Stimulated activated naive CD8-positive, alpha-beta T cell treated with anti-CD3 and anti-CD28 coated beads, Interleukin-15, Interleukin-2, amounts not matched to agents 100 U/mL and 50 U/mL, for 24 hours (primary cell): ENCODE measurements around the gene AAMDC.
A peak's percentile ranks its signal among the peaks of the same experiment; 100 is the strongest.

ENCODE experiments used
- ATAC-seq: fragments of 150-1000 bp; cut with Tn5 transposase; one replicate; pipeline ENCODE4 v1.10.0; 2021
- DNase-seq: peaks from one replicate; pipeline ENCODE4 v3.0.0; 2021

The AAMDC gene

GRCh38 chr11:77820565-77821348 is at the start of gene AAMDC, which contains the start of gene RSF1:
Gene AAMDC (plus strand): TSS chr11:77821144. CDS start chr11:77842497, 21,353 bp downstream.
Gene RSF1 (minus strand): TSS chr11:77820722. CDS start chr11:77820714, 8 bp downstream.
- DNase-seq (peak; percentile 97), ATAC-seq (peak; percentile 91)

- no peak for DNase-seq
- ATAC-seq, result no peak
Observed at GRCh38 chr11:77775936-77776335, 45.0 kb upstream of the AAMDC start.

- DNase-seq (no peak), ATAC-seq (no peak)
Observed at GRCh38 chr11:77776455-77776854, 44.5 kb upstream of the AAMDC start.

GRCh38 chr11:77778118-77778517 is 42.8 kb upstream of the AAMDC start:
- ATAC-seq, result no peak
- no peak for DNase-seq

GRCh38 chr11:77778549-77778948 is 42.4 kb upstream of the AAMDC start:
- DNase-seq (no peak), ATAC-seq (no peak)

- DNase-seq (no peak), ATAC-seq (no peak)
Observed at GRCh38 chr11:77779935-77780334, 41.0 kb upstream of the AAMDC start.

GRCh38 chr11:77783025-77783424 is 37.9 kb upstream of the AAMDC start:
- DNase-seq (no peak), ATAC-seq (no peak)

- ATAC-seq (no peak), DNase-seq (no peak)
Observed at GRCh38 chr11:77784572-77784971, 36.4 kb upstream of the AAMDC start.

GRCh38 chr11:77789061-77789730 is 31.7 kb upstream of the AAMDC start:
- ATAC-seq, result peak; percentile 32

GRCh38 chr11:77789731-77790476 is 31.0 kb upstream of the AAMDC start:
- DNase-seq, result no peak

More at GRCh38 chr11:77789061-77789730, 31.7 kb upstream of the AAMDC start:
- DNase-seq, result no peak

GRCh38 chr11:77791301-77791700 is 29.6 kb upstream of the AAMDC start:
- ATAC-seq, result no peak
- DNase-seq, result no peak

More at GRCh38 chr11:77789731-77790476, 31.0 kb upstream of the AAMDC start:
- ATAC-seq, result no peak

GRCh38 chr11:77793972-77794371 is 27.0 kb upstream of the AAMDC start:
- DNase-seq, result no peak

GRCh38 chr11:77799338-77799737 is 21.6 kb upstream of the AAMDC start:
- peak; percentile 46 for ATAC-seq
- no peak for DNase-seq

More at GRCh38 chr11:77793972-77794371, 27.0 kb upstream of the AAMDC start:
- no peak for ATAC-seq

- DNase-seq (no peak), ATAC-seq (no peak)
Observed at GRCh38 chr11:77800449-77800848, 20.5 kb upstream of the AAMDC start.

- no peak for ATAC-seq
- no peak for DNase-seq
Observed at GRCh38 chr11:77801477-77801876, 19.5 kb upstream of the AAMDC start.

- DNase-seq (no peak), ATAC-seq (no peak)
Observed at GRCh38 chr11:77806415-77806814, 14.5 kb upstream of the AAMDC start.

GRCh38 chr11:77806993-77807392 is 14.0 kb upstream of the AAMDC start:
- no peak for DNase-seq
- ATAC-seq, result no peak

GRCh38 chr11:77813256-77813655 is 7.7 kb upstream of the AAMDC start:
- no peak for ATAC-seq
- DNase-seq, result no peak

- no peak for ATAC-seq
- no peak for DNase-seq
Observed at GRCh38 chr11:77814848-77815247, 6.1 kb upstream of the AAMDC start.

- DNase-seq, result no peak
- ATAC-seq, result no peak
Observed at GRCh38 chr11:77815459-77815858, 5.5 kb upstream of the AAMDC start.

- DNase-seq (peak; percentile 87), ATAC-seq (peak; percentile 75)
Observed at GRCh38 chr11:77819411-77819920, 1.5 kb upstream of the AAMDC start.

- peak; percentile 1 for ATAC-seq
- peak; percentile 52 for DNase-seq
Observed at GRCh38 chr11:77819921-77820564, 901 bp upstream of the AAMDC start.
